GM04504 (cell line): ENCODE measurements around the gene MAOB.
"Not testable (repeated sequence)": the region's sequence is repeated elsewhere in the genome, so short reads cannot be mapped to it uniquely, and the experiment has no call there.

Source experiments
- DNase-seq: peaks from one replicate; pipeline ENCODE4 v3.0.0-alpha.2; 2012; ENCODE audit warnings: low read depth

MAOB gene

GRCh38 chrX:43753637-43754036 lies 128.6 kb downstream of the MAOB start:
- no peak for DNase-seq

- peak; percentile 4 for DNase-seq
These were observed 132.0 kb downstream of the MAOB start for GRCh38 chrX:43750248-43750676.

- no peak for DNase-seq
These were observed 134.8 kb downstream of the MAOB start for GRCh38 chrX:43747476-43747875.

GRCh38 chrX:43745938-43746721 lies 136.1 kb downstream of the MAOB start:
- no peak for DNase-seq

- no peak for DNase-seq
These were observed 138.0 kb downstream of the MAOB start for GRCh38 chrX:43744284-43744683.

GRCh38 chrX:43743100-43743822 lies 139.0 kb downstream of the MAOB start:
- no peak for DNase-seq

- DNase-seq = no peak
These were observed 140.2 kb downstream of the MAOB start for GRCh38 chrX:43741843-43742573.

GRCh38 chrX:43735957-43736356 lies 146.3 kb downstream of the MAOB start:
- no peak for DNase-seq

- no peak for DNase-seq
These were observed 146.7 kb downstream of the MAOB start for GRCh38 chrX:43735534-43735933.

GRCh38 chrX:43734444-43734843 lies 147.8 kb downstream of the MAOB start:
- no peak for DNase-seq

GRCh38 chrX:43733699-43734098 lies 148.6 kb downstream of the MAOB start:
- DNase-seq = no peak

- DNase-seq = no peak
These were observed 151.2 kb downstream of the MAOB start for GRCh38 chrX:43731086-43731485.

GRCh38 chrX:43728966-43729365 lies 153.3 kb downstream of the MAOB start:
- DNase-seq = no peak

- DNase-seq = no peak
These were observed 154.2 kb downstream of the MAOB start for GRCh38 chrX:43728002-43728401.

GRCh38 chrX:43727254-43727653 lies 155.0 kb downstream of the MAOB start:
- not testable (repeated sequence) for DNase-seq

GRCh38 chrX:43725227-43725626 lies 157.0 kb downstream of the MAOB start:
- DNase-seq = not testable (repeated sequence)

GRCh38 chrX:43720961-43721360 lies 161.3 kb downstream of the MAOB start:
- no peak for DNase-seq

GRCh38 chrX:43720082-43720481 lies 162.2 kb downstream of the MAOB start:
- DNase-seq = no peak

GRCh38 chrX:43718956-43719355 lies 163.3 kb downstream of the MAOB start:
- no peak for DNase-seq

GRCh38 chrX:43718546-43718945 lies 163.7 kb downstream of the MAOB start:
- no peak for DNase-seq

GRCh38 chrX:43718081-43718480 lies 164.2 kb downstream of the MAOB start:
- no peak for DNase-seq

- DNase-seq = no peak
These were observed 165.1 kb downstream of the MAOB start for GRCh38 chrX:43717161-43717560.

- no peak for DNase-seq
These were observed 165.6 kb downstream of the MAOB start for GRCh38 chrX:43716696-43717095.
